SU-DHL-6 (cell line): Measurements from ENCODE around the gene RFPL4A.

Experiments used
- EZH2phosphoT487 ChIP-seq: fragments of 200-600 bp; sonication (generic), shearing (Covaris generic); conservative IDR thresholded peaks from 2 replicates; pipeline ENCODE4 v1.6.1; 2018; ENCODE audit warnings: mild to moderate bottlenecking, antibody characterized with exemption, low read length, moderate library complexity, mixed read lengths
- TF ChIP-seq, protein P1 (sequence below): fragments of 200-600 bp; sonication (generic); IDR thresholded peaks from one replicate; pipeline ENCODE4 v1.5.1; 2017; ENCODE audit warnings: antibody characterized with exemption, mild to moderate bottlenecking, low read length, moderate library complexity; ENCODE audit not compliant: insufficient read depth, poor library complexity, severe bottlenecking

DNA sequence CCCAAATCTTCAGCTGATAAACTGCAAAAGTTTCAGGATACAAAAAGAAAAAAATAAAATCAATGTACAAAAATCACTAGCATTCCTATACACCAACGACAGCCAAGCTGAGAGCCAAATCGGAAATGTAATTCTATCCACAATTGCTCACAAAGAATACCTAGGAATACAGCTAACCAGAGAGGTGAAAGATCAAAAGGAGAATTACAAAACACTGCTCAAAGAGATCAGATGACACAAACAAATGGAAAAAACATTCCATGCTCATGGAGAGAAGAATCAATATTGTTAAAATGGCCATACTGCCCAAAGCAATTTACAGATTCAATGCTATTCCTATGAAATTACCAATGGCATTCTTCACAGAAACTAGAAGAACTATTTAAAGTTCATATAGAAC, 43.4 kb downstream of the RFPL4A start:
- TF ChIP-seq, protein P1, sequence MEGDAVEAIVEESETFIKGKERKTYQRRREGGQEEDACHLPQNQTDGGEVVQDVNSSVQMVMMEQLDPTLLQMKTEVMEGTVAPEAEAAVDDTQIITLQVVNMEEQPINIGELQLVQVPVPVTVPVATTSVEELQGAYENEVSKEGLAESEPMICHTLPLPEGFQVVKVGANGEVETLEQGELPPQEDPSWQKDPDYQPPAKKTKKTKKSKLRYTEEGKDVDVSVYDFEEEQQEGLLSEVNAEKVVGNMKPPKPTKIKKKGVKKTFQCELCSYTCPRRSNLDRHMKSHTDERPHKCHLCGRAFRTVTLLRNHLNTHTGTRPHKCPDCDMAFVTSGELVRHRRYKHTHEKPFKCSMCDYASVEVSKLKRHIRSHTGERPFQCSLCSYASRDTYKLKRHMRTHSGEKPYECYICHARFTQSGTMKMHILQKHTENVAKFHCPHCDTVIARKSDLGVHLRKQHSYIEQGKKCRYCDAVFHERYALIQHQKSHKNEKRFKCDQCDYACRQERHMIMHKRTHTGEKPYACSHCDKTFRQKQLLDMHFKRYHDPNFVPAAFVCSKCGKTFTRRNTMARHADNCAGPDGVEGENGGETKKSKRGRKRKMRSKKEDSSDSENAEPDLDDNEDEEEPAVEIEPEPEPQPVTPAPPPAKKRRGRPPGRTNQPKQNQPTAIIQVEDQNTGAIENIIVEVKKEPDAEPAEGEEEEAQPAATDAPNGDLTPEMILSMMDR: no peak
- no peak for TF ChIP-seq EZH2phosphoT487
